AG08395 (cell line): ENCODE results near the gene NELL2.
"Not testable (repeated sequence)": the region's sequence is repeated elsewhere in the genome, so short reads cannot be mapped to it uniquely, and the experiment has no call there.

ENCODE experiments used
- DNase-seq: peaks from one replicate; pipeline ENCODE4 v3.0.0; 2012; ENCODE audit warnings: mixed read lengths, low spot score

The NELL2 gene

DNA sequence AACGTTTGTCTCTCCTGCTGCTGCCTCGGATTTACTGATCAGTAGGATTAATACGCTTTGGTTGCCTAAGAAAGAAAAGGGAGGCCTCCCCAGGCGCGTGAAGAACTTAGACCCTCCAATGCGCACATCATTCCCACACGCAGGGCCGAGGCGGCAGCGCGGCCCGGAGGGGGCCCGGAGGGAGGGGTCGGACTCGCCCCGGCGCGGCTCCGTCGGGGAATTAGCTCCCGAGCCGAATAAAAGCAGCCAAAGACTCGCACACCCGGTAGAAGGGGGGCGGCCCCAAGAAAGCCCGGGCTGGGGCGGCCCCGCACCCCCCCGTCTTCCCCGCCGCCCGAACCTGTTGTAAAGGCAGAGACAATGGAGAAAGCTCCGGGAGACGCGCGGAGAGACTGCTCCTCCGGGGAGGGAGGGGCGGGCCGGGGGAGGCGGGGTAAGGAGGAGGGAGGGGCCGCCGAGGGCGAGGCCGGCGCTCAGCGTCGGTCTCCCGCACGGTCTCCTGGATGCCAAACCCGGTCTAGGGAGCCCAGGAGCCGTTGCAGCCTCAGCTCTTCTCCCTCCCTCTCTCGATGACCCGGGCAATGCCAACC, at the start of gene NELL2:
Gene NELL2, minus strand, starts transcription at position 362 of the 590 bp plus-strand sequence. CDS start 446 bp downstream, outside the sequence.
- DNase-seq: peak; percentile 58

DNA sequence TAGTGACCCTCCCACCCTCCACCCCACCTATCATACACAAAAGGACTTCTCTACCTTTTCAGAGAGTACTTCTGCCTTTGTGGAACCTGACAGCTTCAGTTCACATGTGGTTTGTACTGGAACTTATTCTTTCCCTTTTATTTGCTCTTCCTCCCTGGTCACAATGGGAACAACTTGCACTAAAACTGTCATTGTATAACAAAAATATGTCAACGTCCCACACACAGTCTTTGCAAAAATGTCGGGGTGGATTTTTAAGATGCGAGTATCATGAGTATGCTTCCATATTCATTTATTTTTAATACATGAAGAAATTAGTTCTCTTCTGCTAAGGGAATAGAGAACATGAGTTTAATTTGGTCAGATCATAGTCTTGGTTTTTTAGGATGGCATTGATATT, 45.6 kb upstream of the NELL2 start:
- DNase-seq: no peak

DNA sequence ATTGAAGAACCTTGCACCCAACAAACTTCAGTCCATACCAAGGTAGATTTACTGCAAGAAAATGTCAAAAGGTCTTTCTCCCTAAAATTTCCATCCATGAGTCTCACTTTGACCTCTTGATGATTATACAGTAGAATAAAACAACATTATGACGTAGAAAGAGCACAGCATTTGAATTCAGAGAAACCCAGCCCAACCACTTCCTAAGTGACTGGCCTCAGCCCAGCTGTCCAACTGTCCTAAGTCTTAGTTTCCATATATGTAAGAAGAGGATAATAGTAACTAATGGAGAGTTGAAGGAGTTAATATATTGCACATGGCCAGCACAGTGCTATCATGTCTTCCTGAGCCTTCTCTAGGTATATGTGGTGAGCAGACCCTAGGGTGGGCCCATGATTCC, 41.0 kb upstream of the NELL2 start:
- DNase-seq: no peak

DNA sequence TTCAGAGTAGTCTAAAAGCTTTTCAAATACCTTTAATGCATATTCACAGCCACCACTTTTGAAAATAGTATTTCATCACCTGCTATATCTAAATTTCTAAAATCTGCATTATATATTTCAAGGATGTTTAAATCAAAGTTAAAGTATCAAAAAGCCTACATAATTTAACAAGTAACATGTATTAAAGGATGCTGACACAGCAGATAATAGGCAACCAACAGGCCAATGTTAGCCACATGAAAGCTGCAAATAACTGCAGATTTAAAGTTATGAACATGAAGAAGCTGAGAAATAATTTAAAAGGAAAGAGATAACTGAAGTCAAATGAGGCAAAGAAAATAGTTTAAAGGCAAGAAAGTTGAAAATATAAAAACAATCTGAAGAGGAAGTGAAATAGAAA, 39.8 kb upstream of the NELL2 start:
- DNase-seq: no peak

DNA sequence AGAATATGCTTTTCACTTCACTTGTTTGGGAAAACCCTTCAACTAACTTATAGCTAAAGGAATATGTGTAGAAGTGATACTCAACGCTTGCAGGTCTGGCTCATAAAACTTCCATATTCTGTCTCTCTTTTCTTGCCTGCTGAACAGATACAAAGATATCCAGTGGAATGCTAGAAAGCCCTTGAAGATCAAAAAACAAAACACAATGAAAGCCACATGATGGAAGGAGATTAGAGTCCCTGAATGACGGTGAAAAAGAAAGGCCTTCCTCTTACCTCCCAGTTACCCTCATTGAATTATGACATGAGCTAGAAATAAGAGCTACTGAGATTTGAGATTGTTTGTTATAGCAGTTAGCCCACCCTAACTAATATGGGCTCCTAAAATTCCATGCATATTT, 28.2 kb upstream of the NELL2 start:
- DNase-seq: no peak

DNA sequence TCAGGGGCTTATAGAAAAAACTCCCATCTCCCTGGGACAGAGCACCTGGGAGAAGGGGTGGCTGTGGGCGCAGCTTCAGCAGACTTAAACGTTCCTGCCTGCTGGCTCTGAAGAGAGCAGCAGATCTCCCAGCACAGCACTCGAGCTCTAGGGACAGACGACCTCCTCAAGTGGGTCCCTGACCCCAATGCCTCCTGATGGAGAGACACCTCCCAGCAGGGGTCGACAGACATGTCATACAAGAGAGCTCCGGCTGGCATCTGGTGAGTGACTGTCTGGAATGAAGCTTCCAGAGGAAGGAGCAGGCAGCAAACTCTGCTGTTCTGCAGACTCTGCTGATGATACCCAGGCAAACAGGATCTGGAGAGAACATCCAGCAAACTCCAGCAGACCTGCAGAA, 22.0 kb upstream of the NELL2 start:
- DNase-seq: not testable (repeated sequence)

DNA sequence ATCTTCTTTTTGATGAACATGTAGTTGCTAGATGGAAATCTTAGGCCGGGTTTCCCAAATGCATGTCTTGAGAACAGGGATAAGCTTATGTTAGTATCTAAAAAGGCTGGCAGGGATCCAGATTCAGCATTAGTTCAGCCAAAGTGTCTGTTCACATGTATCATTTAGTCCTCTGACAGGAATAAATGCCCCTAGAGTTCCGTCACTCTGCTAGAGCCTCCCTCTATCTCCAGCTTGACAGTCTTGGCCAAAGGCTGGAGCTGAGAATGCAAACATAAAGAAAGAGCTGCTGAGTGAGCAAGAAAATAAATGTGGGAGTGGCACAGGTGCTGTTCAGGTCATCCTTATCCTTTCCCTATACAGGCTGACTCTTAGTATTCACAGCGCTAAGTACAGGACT, 13.8 kb upstream of the NELL2 start:
- DNase-seq: no peak

DNA sequence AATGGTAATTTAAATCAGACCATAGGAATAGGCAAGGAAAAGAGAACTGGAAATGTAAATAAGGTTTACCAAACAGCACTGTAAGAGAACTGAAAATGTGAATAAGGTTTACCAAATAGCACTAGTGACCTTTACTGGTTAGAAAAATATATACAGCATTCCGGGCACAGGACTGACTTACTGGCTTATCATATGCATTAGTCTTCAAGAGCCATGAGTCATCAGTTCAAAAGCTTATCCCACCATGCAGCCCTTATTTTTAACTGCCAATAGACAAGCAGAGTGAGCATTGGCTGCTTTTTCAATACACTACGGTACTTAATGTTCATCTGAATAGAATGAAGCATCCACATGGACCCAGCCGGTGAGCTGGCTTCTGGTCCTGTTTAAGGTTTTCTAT, 13.0 kb upstream of the NELL2 start:
- DNase-seq: no peak

DNA sequence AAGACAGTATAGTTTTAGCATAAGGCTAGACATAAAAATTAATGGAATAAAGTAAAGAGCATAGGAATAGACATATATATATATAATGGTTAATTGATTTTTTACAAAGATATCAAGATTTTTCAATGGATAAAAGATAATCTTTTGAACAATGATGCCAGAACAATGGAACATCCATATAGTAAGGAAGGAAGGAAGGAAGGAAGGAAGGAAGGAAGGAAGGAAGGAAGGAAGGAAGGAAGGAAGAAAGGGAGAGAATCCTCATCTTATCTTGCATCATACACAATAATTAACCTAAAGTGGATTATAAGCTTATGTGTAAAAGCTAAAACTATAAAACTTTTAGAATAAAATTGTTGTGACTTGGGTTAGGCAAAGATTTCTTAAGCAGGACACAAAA, 9.8 kb upstream of the NELL2 start:
- DNase-seq: no peak

DNA sequence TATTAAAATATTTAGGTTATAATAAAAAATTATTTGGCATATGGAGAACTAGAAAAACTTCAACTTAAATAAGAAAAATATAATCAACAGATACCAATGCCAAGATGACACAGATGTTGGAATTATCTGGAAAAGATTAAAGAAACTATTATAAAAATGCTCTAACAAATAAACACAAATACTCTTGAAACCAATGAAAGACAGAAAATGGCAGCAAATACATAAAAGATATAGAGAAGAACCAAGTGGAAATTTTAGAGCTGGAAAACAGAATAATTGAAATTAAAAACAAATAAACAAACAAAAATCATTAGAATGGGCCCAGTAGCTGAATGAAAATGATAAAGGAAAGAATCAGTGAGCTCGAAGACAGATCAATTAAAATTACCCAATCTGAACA, 5.1 kb upstream of the NELL2 start:
- no peak for DNase-seq

DNA sequence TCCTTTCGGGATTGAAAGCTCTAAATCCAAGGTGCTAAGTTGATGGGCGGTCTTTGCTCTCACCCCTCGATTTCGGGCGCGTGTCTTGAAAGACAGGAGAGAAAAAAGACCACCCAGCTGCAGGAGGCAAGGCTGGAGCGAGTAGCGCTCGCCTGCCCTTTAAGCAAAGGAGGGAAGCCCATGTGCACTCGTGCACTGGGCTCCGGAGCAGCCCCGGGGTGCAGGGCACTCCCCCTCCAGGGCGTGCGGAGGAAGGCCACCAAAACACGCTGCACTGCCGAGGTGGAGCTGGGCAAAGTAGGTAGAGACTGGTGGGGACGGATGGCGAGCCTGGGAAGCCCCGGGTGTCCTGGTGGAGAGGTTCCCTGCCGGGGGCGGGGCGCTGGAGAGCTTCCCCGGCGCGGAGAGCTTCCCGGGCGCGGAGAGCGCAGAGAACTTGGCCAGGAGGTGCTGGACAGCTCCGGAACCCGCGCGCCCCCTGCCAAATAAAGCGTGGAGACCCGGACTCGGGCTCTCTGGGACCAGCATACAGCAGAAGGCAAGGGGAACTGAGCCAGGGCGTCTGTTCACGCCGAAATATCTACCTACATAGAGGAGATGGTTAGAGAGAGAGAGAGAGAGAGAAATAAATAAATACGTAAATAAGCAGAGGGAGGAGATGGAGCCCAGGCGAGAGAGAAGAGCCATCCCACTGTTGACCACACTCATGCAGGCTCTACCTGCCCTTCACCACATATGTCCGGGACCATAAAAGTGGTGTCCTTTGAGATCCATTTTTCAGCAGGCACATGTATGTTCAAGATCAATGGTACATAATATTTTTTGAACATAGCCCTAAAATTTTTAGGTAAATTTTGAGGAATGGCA, 662 bp upstream of the NELL2 start:
- DNase-seq: peak; percentile 20

DNA sequence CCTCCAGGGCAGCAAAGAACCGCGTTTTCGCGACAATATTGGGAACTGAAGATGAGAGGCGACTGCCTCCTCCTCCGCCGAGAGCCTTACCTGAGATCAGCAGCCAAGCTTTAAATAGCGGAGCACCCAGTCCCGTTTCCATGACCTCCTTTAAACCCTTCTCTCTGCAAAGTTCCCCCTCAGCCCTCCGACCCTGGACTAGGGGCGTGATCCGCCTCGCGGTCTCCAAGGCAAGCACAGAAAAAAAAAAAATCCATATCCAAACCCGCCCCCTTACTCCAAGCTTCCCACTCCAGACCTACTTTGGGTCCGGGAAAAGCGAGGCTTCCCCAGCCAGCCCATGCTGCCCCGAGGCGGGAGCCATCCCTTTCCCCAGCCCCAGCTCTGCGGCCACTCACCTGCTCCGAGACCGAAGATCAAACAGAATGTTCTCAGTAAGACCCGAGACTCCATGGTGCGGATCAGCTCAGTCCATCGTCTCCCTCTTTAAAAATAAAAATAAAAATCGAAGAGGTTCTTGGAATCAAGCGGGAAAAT, 630 bp downstream of the NELL2 start:
- no peak for DNase-seq

DNA sequence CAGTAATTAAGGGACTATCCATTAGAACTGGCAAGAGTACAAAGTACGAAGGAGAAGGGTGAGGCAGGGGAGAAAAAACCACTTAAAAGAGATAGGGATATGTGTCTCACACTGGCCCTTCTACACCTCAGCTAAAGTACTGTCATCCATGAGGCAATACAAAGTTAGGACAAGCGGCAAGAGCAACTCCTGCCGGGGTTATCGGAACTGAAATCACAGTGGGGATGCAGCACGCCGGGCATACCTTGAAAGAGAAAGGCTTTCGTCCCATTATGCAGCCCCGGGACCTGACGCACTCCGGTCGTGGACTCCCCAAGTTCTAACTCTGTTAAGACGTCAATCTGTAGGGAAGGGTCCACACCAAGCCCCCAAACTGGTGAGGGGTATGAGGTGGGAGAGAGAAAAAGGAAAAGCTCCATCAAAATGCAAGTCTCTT, 1.1 kb downstream of the NELL2 start:
- DNase-seq: no peak

DNA sequence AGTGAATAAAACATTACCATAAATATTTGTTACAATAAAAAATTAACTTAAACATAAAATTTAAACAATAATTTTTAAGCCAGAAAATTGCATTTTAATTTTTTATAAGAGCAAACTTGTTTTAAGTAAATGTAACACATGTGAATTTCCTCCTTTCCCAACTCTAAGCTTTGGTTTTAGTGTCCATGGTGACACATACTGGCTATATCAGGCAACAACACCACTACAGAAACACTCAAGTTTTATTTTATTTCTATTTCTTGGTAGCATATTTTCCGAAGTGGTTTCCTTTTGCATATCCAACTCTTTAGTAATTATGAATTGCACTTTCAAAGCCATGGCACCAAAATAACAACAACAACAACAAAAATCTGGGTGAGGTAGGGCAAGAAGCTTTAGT, 2.2 kb downstream of the NELL2 start:
- DNase-seq: peak; percentile 7

DNA sequence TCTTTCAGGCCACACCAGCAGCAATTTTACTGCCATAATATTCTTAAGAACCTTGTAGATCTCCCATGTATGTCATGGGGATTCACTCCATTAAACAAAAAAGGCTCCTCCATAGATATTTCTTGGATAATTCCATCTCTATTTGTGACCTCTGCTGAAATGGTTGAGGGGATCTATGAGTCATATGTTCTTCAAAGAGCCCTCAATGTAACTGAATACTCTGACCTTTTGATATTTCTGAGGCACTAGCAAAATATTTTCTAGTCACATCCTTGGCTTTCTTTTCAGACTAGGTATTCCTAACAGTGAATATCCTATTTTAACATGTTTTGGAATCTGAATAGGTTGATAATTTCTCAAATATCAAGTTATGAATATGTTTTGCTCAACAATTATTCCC, 6.6 kb downstream of the NELL2 start:
- no peak for DNase-seq

DNA sequence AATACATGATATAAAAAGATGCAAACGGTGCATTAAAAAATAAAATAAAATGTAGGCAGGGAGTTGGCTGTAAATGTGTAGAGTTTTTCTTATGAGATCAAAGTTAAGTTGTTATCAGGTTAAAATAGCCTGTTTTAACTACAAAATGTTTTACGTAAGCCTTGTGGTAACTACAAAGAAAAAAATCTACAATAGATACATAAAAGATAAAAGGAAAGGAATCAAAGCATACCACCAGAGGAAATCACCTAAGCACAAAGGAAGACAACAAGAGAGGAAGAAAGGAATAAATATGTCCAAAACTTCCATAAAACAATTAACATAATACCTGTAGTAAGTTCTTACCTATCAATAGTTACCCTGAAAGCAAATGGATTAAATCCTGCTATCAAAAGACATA, 12.2 kb downstream of the NELL2 start:
- no peak for DNase-seq

DNA sequence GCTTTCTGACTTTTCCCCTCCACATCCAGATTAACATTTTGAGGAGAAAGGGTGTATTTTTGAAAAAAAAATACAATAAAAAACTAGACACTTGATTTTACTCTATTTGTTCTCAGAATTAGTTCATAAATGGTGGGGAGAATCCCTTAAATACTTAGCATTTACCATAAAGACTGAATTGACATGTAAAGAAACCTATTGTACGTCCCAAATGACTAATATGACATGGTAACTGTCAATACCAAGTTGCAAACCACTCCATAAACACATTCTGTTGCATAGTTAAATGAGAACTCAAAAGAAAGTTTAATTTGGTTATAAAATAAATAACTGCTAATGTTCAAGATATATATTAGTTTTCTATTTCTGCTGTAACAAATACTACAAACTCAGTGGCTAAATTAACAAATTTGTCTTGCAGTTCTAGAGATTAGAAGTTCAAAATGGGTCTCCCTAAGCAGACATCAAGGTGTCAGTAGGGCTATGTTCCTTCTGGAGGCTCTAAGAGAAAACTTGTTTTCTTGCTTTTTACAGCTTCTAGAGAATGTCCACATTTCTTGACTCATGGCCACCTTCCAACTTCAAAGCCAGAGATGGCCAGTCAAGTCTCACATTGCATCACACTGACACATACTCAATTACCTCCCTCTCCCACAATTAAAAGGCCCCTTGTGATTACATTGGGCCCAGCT, 16.0 kb downstream of the NELL2 start:
- DNase-seq: no peak

DNA sequence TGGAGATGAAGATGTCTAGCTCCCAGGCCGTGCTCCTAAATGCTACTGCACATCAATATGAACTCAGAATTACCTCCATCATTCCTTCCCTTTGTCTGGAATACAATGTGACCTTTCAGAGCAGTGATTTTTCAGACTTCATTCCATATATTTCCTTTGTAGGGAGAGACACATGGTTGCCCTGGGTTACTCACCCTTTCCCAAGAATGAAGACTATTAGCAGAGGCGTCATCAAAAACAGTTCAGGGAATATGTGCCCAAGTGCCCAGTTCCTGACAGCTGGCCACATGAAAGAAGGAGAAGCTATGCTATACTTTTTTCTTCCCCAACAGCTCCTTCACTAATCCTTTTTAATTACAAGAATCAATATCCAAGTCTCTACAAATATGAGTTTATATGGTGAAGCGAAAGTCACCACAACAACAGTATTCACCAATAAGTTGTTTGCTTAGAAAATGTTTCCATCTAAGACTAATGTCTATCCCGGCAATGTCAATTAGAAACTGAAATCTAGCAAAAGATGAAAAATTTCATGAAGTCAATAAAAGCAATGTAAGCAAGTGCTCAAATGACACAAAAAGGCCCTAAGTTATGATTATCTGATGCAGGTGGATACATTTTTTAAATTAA, 17.8 kb downstream of the NELL2 start:
- DNase-seq: no peak

DNA sequence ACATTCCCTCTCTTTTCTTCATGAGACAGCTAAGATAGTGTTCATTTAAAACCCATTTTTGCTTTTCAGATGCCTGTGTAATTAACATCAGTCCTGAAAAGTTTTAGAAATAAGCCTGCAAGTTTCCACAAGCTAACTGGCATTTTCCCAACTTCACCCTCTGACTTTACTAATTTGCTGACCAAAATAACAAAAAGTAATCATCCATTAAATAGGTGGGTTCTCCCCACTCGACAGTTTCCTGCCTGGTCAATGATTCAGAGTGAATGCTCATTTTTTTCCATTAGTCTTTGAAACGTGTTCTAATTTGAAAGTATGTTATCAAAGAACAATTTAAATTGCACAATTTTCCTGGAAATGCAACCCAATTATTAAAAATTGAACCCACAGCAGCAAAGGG, 23.6 kb downstream of the NELL2 start:
- no peak for DNase-seq

DNA sequence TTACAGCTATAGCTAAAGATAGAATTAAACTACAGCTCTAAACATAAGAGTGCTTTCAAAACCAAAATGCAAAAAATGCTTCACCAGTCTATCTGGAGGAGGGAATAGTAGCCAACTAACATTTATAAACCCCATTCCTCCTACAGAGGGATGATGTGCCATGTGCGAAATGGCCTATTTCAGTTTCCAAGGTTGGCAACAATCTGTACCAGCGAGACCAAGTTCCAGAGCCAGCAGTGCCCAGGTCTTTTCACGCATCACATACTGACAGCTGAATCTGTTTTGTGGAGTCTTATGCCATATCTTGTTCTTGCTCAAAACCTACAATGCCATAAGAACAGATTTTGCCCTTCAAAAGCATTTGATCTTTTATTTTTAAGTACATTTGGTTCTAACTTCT, 24.5 kb downstream of the NELL2 start:
- no peak for DNase-seq

DNA sequence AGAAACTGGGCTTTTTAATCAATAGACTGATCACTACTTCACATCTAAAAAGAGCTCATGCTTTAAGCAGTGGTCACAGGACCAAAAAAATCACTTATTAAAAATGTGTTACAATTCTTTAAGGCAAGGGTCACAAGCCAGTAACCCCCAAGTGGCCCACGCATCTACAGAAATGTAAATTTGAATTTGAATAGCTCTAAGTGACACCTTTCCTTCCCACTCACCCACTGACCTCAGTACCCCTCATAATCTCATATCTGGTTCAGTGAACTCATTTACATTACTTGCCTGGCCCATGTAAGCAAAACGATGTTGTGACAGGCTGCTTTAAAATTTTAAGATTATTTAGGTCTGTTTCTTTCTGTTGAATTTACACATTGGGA, 27.4 kb downstream of the NELL2 start:
- no peak for DNase-seq

DNA sequence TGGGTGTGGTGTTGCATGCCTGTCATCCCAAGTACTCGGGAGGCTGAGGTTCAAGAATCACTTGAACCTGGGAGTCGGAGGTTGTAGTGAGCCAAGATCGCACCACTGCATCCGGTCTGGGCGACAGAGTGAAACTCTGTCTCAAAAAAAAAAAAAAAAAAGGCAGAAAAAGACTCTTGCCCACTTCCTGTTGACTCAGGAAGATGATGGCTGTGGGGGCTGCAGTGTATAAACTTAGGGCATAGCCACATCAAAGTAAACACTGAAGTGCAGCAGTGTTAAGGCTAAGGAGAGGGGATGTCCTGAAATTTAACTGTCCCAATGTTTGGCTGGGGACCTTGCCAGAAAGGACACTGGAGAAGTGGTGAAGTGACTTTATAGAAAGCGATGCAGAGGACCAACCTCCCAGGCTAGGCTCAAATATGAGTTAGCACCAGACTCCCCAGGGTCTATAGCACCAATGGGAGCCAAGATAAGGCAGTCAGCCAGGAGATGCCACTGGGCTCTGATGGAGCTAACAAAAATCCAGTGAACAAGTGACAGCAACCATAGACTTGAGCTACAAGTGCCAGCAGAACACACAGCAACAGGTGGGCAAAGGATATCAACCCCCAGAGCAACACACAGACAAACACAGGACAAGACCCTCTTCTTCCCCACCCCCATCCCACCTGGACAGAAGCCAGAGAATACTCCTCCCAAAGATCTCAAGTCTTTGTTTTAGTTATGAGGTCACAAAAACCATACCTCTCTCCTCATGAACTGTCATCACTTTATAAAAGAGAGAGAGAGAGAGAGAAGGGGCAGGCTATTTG, 28.0 kb downstream of the NELL2 start:
- DNase-seq: no peak
